Heart right ventricle (tissue), 16 donors: ENCODE measurements around the gene COPS4. TPM values are rescaled to one million over a fixed set of nuclear protein-coding genes. Genes with fewer than 3 reads are reported as not detected.

Experiments used
- ATAC-seq, 8 donors: fragments of 200-7000 bp; cut with Tn5 transposase; one replicate each; pipeline ENCODE4 v1.9.1; 2020; ENCODE audit warnings: mild to moderate bottlenecking in 8 of 8, moderate library complexity in 8 of 8, moderate number of reproducible peaks in 1 of 8
- DNase-seq, 2 donors: peaks; one replicate each; pipeline ENCODE4 v3.0.0-alpha.2; 2020
- H3K27ac ChIP-seq, 10 donors: fragments of 200-600 bp; sonication (generic) in 2 of 10; one replicate each; pipeline versions ENCODE4 v1.5.0 to v1.8.0; 2020 to 2022; ENCODE audit warnings: mild to moderate bottlenecking in 3 of 10
- H3K27me3 ChIP-seq, 7 donors: fragments of 200-600 bp; one replicate each; pipeline ENCODE4 v1.8.0; 2021 to 2022; ENCODE audit warnings: mild to moderate bottlenecking in 2 of 7
- H3K36me3 ChIP-seq, 9 donors: fragments of 200-600 bp; sonication (generic) in 1 of 9; one replicate each; pipeline versions ENCODE4 v1.5.0 to v1.8.0; 2020 to 2022; ENCODE audit warnings: mild to moderate bottlenecking in 2 of 9
- H3K4me1 ChIP-seq, 9 donors: fragments of 200-600 bp; sonication (generic) in 1 of 9; one replicate each; pipeline versions ENCODE4 v1.5.0 to v1.8.0; 2020 to 2022; ENCODE audit warnings: mild to moderate bottlenecking in 4 of 9
- H3K4me3 ChIP-seq, 10 donors: fragments of 200-600 bp; sonication (generic) in 2 of 10; one replicate each; pipeline versions ENCODE4 v1.5.0 to v1.8.0; 2020 to 2022; ENCODE audit warnings: mild to moderate bottlenecking in 7 of 10, moderate library complexity in 2 of 10
- H3K9me3 ChIP-seq, 11 donors: fragments of 200-600 bp in 10 of 11; sonication (generic) in 2 of 11; one replicate each; pipeline versions ENCODE4 v1.5.0 to v1.8.0; 2013 to 2022; ENCODE audit warnings: mild to moderate bottlenecking in 2 of 11, control low read depth in 1 of 11, moderate library complexity in 1 of 11
- CTCF ChIP-seq, 9 donors: fragments of 200-600 bp; sonication (generic) in 2 of 9; IDR thresholded peaks; one replicate each; pipeline versions ENCODE4 v1.5.0 to v1.8.0; 2021 to 2022; ENCODE audit warnings: antibody characterized with exemption in 9 of 9, mild to moderate bottlenecking in 5 of 9, moderate library complexity in 1 of 9
- WGBS, 2 donors: extraction: QIAGEN DNeasy Blood & Tissue Kit; methylation state at CpG; one replicate each; pipeline ENCODE4 v1.1.7; 2013; ENCODE audit warnings: inconsistent platforms in 1 of 2; 5-methylcytosine and 5-hydroxymethylcytosine counted together
- intact Hi-C, 10 donors: fragments of 100-400 bp; cut with DNase I; formaldehyde crosslinking; loops; one replicate each; pipeline versions ENCODE4 v1.11.1 to v1.14.2; 2022
- polyA plus RNA-seq, 2 donors: library from polyadenylated mRNA; stranded (reverse); fragments of 200-250 nt; gene quantifications; one replicate each; pipeline ENCODE4 v1.2.3, GENCODE V29; 2013
- total RNA-seq, 10 donors: library from RNA; stranded (reverse); fragmentation: NEBNext Ultra II Directional in 3 of 10; extraction: Animal tissue kit (Norgen Biotek cat#: 25700) in 3 of 10; gene quantifications; one replicate each; pipeline versions ENCODE4 v1.2.1 to v1.2.4, GENCODE V29; 2021 to 2023
- donor health status: Arrhythmogenic right ventricular cardiomyopathy.
- donor health status: ischemic (EF 13 %, LVEDD 7.1; RV severe dilation, severe dysfunction).
- donor health status: healthy with polysubstance abuse.
- donor health status: DM: no; HTN: yes; CAD: no.
- donor health status: DM: no; HTN: no; CAD: no.
- donor health status: ischemic (EF 25% LVEDD 6.9; RV normal size, moderate dysfunction).
- donor health status: ischemic (EF 25% LVEDD 5.7; RV mildly dilated, moderate dysfunction).
- donor health status: healthy.
- donor health status: DM: yes; HTN: yes; CAD: no.
- donor health status: Ischemic cardiomyopathy.
- donor health status: ischemic (EF 35%, LVEDD 5.7; RV mildly dilated, moderate dysfunction).
- donor health status: nonischemic (EF 11% LVEDD 7.7; RV severe dilation, severe dysfunction).
- donor health status: DM: yes; HTN: yes; CAD: no.
- donor health status: PGD.
- donor health status: ischemic (EF 29% LVEDD 5.4; RV normal size, mild dysfunction).
- donor health status: nonischemic (EF 23%, LVEDD 6.1; RV moderate dilation, normal function).

Gene COPS4
- total and polyA plus RNA-seq, 12 donors = 12.5 to 65.1 (median 57.2) TPM

- H3K27ac ChIP-seq = peak overlapping the region; percentile 55 to 97 (median 88)
- H3K4me1 ChIP-seq = peaks cover 6 to 54% (median 34%) of the 10 kb centered on the region in 9 donors
- ATAC-seq (no peak), DNase-seq (no peak)
- TF ChIP-seq CTCF (IDR thresholded peaks at IDR 0.05) = no peak
- no peaks in the 10 kb centered on the region for H3K27me3 ChIP-seq
- intact Hi-C loops = loop anchor here in 7 of 10 donors (2.0 to 10.0 kb wide), 4 partner anchors 108 to 635 kb away; partner anchors contain the start of genes THAP9 (in 5 of the 7), ENOPH1 (in 1 of the 7), HNRNPD (in 1 of the 7) and HNRNPDL (in 1 of the 7)
- peak overlapping the region; percentile 63 to 98 (median 83) for H3K4me3 ChIP-seq
- no peaks in the 10 kb centered on the region for H3K36me3 ChIP-seq
- WGBS, 2 donors = 0 to 1% methylated on average over 14 of the region's 14 CpGs
- H3K9me3 ChIP-seq = no peaks in the 10 kb centered on the region
Measured at GRCh38 chr4:83010111-83010521, 24.9 kb upstream of the COPS4 start.

GRCh38 chr4:83010522-83011318, 24.3 kb upstream of the COPS4 start, which contains the start of gene LIN54:
TSS of gene LIN54 (minus strand) at chr4:83010823. CDS start at chr4:82984844, 25,979 bp downstream.
- Histone ChIP-seq H3K4me1 (peaks cover 6 to 54% (median 34%) of the 10 kb centered on the region in 9 donors), H3K36me3 (no peaks in the 10 kb centered on the region), H3K27ac (peak within 1 kb of the TSS; percentile 55 to 97 (median 88)), H3K9me3 (no peaks in the 10 kb centered on the region), H3K4me3 (peak within 1 kb of the TSS; percentile 63 to 98 (median 83)), H3K27me3 (no peaks in the 10 kb centered on the region)
- TF ChIP-seq CTCF (IDR thresholded peaks at IDR 0.05) = peak in 1 of 9 donors; percentile 3
- ATAC-seq (peak; percentile 28 to 64 (median 60)), DNase-seq (peak; percentile 75 to 81)
- intact Hi-C loops = loop anchor here in 7 of 10 donors (2.0 to 10.0 kb wide), 4 partner anchors 108 to 636 kb away; partner anchors contain the start of genes THAP9 (in 5 of the 7), ENOPH1 (in 1 of the 7), HNRNPD (in 1 of the 7) and HNRNPDL (in 1 of the 7)
- WGBS, 2 donors = 0 to 1% methylated on average over 50 to 54 of the region's 54 CpGs

- WGBS, 2 donors = 2 to 3% methylated on average over 5 of the region's 5 CpGs
- TF ChIP-seq CTCF (IDR thresholded peaks at IDR 0.05) = no peak
- Histone ChIP-seq H3K27ac (peak overlapping the region in 9 of 10 donors; percentile 68 to 97 (median 79)), H3K4me1 (peaks cover 6 to 49% (median 34%) of the 10 kb centered on the region in 9 donors), H3K9me3 (no peaks in the 10 kb centered on the region), H3K4me3 (peak overlapping the region in 9 of 10 donors; percentile 66 to 98 (median 79)), H3K36me3 (no peaks in the 10 kb centered on the region), H3K27me3 (no peaks in the 10 kb centered on the region)
- ATAC-seq = no peak
- intact Hi-C loops = loop anchor here in 8 of 10 donors (2.0 to 10.0 kb wide), 6 partner anchors 23 to 637 kb away; partner anchors contain the start of genes THAP9 (in 6 of the 8), COPS4 (in 1 of the 8), ENOPH1 (in 1 of the 8) and HNRNPD (in 1 of the 8)
- DNase-seq = no peak
Measured at GRCh38 chr4:83011689-83012199, 23.2 kb upstream of the COPS4 start.

- intact Hi-C loops = loop anchor here in 7 of 10 donors (2.0 to 10.0 kb wide), 6 partner anchors 23 to 637 kb away; partner anchors contain the start of genes THAP9 (in 5 of the 7), COPS4 (in 1 of the 7), ENOPH1 (in 1 of the 7) and HNRNPD (in 1 of the 7)
Measured at GRCh38 chr4:83012200-83012686, 22.7 kb upstream of the COPS4 start.

More at GRCh38 chr4:83012200-83012686, 22.7 kb upstream of the COPS4 start:
- Histone ChIP-seq H3K36me3 (no peaks in the 10 kb centered on the region), H3K4me1 (peaks cover 6 to 45% (median 34%) of the 10 kb centered on the region in 9 donors), H3K4me3 (peak overlapping the region; percentile 66 to 98 (median 79)), H3K27me3 (no peaks in the 10 kb centered on the region), H3K9me3 (no peaks in the 10 kb centered on the region), H3K27ac (peak overlapping the region in 9 of 10 donors; percentile 68 to 97 (median 79))
- peak; percentile 10 to 34 for DNase-seq
- WGBS, 2 donors = 0% methylated on average over 42 to 43 of the region's 43 CpGs
- no peak for TF ChIP-seq CTCF (IDR thresholded peaks at IDR 0.05)
- ATAC-seq = peak in 2 of 8 donors; percentile 1 to 2
